Vagina (tissue), 2 donors: Measurements from ENCODE around the gene DPH3.

Experiments used
- POLR2A ChIP-seq, 2 donors: fragments of 450-650 bp; IDR thresholded peaks; one replicate each; pipeline ENCODE4 v1.6.1; 2017; ENCODE audit warnings: antibody characterized with exemption in 2 of 2, mild to moderate bottlenecking in 2 of 2, moderate library complexity in 2 of 2
- POLR2AphosphoS5 ChIP-seq, 2 donors: sonication (generic); formaldehyde crosslinking; IDR thresholded peaks; one replicate each; pipeline ENCODE4 v1.9.0; 2017; ENCODE audit warnings: antibody characterized with exemption in 2 of 2, mild to moderate bottlenecking in 2 of 2, low read depth in 1 of 2; ENCODE audit not compliant: insufficient read depth in 1 of 2
- TF ChIP-seq, protein P1 (sequence below), 3 experiments: fragments of 450-650 bp in 2 of 3; fragments of 200-600 bp in 1 of 3; sonication (generic) in 1 of 3; IDR thresholded peaks; one replicate each; pipeline ENCODE4 v1.5.1; 2017 to 2019; ENCODE audit warnings: antibody characterized with exemption in 3 of 3, mild to moderate bottlenecking in 2 of 3, moderate library complexity in 2 of 3

DNA sequence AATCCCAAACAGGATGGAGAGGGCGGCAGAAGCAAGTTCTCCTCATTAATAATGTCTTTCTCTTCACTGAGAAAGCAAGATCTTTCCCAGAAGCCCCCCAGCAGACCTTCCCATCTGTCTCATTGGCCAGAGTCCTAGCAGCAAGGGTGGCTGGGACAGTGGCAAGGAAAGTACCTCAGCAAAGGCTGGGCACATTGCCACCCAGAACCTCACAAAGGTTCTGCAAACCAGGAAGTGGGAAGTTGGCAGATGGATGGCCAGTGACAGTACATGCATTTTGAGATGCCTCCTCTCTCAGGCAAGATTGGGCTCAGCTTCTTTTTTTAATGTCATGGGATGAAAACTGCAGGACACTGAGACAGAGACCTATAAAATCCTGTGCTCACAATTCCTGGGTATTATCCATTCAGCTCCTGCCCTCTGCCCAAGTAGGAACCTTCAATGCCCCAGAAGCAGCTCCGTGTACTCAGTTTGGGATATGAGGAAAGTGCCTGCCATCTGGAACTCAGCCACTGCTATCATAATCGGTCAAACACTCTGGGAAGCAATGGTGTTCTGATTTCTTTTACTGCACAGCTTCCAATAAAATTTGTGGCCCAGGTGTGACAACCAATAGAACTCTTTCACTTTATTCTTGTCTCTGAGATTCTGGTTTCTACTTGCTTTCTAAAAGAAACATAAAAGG lies 25.5 kb downstream of the DPH3 start:
- TF ChIP-seq, protein P1, sequence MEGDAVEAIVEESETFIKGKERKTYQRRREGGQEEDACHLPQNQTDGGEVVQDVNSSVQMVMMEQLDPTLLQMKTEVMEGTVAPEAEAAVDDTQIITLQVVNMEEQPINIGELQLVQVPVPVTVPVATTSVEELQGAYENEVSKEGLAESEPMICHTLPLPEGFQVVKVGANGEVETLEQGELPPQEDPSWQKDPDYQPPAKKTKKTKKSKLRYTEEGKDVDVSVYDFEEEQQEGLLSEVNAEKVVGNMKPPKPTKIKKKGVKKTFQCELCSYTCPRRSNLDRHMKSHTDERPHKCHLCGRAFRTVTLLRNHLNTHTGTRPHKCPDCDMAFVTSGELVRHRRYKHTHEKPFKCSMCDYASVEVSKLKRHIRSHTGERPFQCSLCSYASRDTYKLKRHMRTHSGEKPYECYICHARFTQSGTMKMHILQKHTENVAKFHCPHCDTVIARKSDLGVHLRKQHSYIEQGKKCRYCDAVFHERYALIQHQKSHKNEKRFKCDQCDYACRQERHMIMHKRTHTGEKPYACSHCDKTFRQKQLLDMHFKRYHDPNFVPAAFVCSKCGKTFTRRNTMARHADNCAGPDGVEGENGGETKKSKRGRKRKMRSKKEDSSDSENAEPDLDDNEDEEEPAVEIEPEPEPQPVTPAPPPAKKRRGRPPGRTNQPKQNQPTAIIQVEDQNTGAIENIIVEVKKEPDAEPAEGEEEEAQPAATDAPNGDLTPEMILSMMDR (IDR thresholded peaks at IDR 0.05): no peak
- no peak for TF ChIP-seq POLR2AphosphoS5 (IDR thresholded peaks at IDR 0.05; ENCODE audit: insufficient read depth in 1 of 2, low read depth in 1 of 2)
- TF ChIP-seq POLR2A (IDR thresholded peaks at IDR 0.05): no peak
